NOMO-1 treated with dmso at 0.1 percent for 144 hours (cell line): Measurements from ENCODE around the gene LRRC74A.

Source experiments
- DNase-seq: peaks from one replicate; lab custom pipeline; 2025; ENCODE audit not compliant: unreplicated experiment; lab: John Stamatoyannopoulos, UW

LRRC74A gene

GRCh38 chr14:76844223-76844622 is 18.0 kb downstream of the LRRC74A start:
- peak; percentile 22 for DNase-seq

DNA sequence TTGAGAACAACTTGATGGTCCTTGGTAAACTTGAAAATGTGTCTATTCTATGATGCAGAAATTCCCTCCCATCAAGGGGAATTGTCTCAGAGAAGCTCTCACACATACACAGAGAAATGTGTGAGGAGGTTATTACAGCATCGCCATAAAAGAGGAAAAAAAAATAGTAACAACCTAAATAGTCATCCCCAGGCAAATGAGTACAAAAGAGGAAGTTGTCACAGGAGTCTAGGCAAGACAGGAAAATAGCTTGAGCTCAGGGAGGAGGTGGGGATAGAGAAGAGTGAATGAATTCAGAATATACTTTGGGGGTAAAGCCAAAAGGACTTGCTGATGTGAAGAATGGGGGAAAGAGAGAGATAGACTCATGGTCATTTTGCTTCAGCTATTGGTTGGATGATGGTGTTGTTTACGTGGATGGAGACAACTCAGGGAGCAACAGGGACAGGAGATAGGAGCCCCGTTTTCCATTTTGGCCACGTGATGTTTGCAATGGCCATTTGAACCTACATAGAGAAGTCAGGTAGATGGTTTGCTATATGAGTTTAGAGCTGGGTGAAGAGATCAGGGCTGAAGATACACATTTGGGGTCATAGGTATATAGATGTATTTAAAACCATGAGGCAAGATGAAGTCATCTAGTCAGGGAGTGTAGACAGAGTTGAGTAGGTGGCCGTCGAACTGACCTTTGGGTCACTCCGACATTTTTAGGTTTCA is 20.3 kb downstream of the LRRC74A start:
- DNase-seq, result peak; percentile 79

- no peak for DNase-seq
Measured at GRCh38 chr14:76848879-76849278, 22.7 kb downstream of the LRRC74A start.

- DNase-seq, result no peak
Measured at GRCh38 chr14:76855066-76855465, 28.9 kb downstream of the LRRC74A start.

DNA sequence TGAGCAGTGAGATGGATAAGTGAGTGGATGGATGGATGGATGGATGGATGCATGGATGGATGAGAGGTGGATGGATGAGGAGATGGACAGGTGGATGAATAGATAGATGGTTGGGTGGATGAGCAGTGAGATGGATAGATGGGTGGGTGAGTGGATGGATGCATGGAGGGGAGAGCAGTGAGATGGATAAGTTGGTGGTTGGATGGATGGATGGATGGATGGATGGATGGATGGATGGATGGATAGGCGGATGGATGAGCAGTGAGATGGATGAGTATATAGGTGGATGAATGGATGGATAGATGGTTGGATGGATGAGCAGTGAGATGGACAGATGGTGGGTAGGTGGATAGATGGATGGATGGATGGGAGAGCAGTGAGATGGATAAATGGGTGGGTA is 30.6 kb downstream of the LRRC74A start:
- no peak for DNase-seq

DNA sequence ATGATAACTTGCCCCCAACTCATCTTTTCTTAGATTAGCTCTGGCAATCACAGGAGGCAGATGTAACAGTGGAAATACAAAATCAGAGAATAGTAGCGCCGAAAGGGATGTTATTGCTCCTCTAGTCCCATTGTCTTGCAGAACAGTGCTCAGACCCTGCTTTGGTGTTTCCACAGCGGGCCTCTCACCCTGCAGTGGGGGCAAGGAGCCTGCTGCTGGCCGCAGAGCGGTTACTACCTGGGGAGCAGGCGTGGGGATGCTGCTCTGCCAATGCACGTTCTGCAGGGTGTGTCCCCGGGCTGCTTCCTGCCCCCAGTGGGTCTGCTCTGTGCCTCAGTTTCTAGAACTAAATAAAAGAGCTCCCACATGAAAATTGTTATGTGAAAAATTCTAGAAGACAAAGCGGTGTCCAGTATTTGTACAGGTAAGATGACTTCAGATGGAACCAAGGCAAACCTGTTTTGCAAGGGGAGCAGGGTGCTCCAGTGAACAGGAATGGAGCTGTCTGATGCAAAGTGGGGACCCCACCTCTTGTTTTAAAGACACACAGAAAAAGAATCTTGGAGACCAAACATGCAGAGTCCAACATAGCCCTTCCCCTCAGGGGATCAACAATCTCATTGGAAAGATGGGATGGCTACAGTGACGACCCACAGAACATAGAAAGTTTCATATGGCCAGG is 35.5 kb downstream of the LRRC74A start:
- no peak for DNase-seq

DNA sequence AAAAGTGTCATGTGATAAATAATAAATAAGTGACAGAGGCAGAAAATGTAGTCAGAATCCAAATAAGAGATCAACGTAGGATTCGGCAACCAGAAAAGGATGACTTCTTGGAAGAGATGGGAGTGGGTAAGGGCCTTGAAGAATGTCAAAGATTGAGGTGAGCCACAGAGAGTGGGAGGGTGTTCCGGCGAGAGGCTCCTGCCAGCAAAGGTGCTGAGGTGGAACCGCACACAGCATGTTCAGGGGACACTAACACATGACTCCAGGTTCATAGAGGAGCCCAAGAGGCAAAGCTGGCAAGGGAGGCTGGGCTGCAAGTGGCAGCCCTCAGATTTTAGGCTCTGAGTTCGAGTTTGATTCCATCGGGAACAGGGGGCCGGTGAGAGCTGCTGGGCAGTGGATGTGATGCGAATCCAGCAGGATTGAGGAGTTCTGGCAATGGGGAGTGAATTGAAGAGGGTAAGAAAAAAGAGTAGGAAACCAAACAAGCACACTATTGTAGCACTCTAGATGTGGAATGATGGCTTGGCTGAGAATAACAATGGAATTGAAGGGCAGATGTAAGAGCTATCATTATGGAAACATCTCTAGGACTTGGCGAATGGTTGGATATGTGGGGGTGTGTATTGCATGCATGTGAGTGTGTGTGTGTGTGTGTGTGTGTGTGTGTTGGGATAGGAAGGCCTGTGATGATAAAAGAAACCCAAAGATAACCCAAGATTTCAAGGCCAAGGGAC is 36.5 kb downstream of the LRRC74A start:
- no peak for DNase-seq

GRCh38 chr14:76863724-76864407 is 37.7 kb downstream of the LRRC74A start:
- DNase-seq, result peak; percentile 71

GRCh38 chr14:76866456-76866855 is 40.2 kb downstream of the LRRC74A start:
- no peak for DNase-seq

DNA sequence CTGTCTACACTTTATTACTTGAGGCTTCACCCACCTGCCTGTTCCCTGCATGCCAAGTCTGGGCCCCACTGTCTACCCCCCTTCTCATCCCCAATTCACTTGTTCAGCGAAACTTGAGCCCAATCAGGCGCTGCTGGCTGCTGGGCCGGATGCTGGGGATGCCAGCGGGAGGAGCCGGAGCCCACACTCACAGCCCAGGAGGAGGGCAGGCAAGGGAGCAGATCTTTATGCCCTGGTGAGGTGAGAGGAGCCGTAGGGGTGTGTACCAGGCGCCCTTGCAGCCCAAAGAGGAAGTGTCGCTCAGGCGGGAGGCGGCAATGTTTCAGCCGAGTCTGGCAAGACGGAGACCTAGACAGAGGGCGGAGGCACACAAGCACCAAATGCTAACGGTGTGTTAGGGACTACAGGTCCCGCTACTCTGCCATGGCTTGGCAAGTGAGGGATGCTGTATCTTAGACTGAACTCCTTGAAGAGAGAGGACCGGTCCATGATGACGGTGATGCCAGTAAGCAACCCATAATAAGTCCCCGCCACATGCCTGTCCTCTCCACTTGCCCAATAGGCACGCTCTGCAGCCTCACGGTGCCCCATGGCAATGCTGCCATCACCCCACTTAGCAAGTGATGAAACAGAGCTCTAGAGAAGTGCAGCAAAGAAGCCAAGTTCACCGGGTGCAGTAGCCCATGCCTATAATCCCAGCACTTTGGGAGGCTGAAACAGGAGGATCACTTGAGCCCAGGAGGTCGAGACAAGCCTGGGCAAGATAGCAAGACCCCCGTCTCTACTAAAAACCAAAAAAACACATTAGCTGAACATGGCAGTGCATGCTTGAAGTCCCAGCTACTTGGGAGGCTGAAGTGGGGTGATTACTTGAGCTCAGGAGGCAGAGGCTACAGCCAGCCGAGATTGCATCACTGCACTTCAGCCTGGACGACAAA is 41.6 kb downstream of the LRRC74A start:
- peak; percentile 92 for DNase-seq

- DNase-seq, result no peak
Measured at GRCh38 chr14:76868454-76869170, 42.4 kb downstream of the LRRC74A start.

GRCh38 chr14:76870166-76870565 is 44.0 kb downstream of the LRRC74A start:
- DNase-seq, result no peak

- DNase-seq, result peak; percentile 14
Measured at GRCh38 chr14:76872796-76873432, 46.7 kb downstream of the LRRC74A start.

- DNase-seq, result no peak
Measured at GRCh38 chr14:76874734-76875133, 48.5 kb downstream of the LRRC74A start.

- no peak for DNase-seq
Measured at GRCh38 chr14:76876076-76876475, 49.9 kb downstream of the LRRC74A start.

DNA sequence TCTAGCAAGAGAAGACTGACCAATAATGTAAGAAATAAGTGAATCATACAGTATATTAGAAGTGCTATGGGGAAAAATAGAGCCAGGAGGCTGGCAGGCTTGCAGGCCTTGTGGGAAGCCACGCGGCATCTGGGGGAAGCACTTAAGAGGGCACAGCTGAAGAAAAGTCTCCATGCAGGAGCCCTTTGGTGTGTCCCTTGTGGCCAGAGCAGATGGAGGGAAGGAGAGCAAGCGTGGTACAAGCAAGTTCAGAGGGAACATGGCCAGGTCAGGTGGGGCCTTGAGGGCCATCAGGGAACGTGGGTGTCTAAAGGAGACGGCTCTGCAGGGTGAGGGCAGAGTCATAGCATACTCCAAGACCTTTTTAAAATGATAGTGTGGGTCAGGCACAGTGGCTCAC is 51.7 kb downstream of the LRRC74A start:
- no peak for DNase-seq

- DNase-seq, result no peak
Measured at GRCh38 chr14:76880449-76880848, 54.2 kb downstream of the LRRC74A start.

GRCh38 chr14:76881348-76881747 is 55.1 kb downstream of the LRRC74A start:
- no peak for DNase-seq

GRCh38 chr14:76882651-76883050 is 56.4 kb downstream of the LRRC74A start:
- no peak for DNase-seq
